Spinal cord (tissue), 10 donors: ENCODE results near the gene SHPK. TPM values are rescaled to one million over a fixed set of nuclear protein-coding genes. Genes with fewer than 3 reads are reported as not detected.

Experiments used
- DNase-seq, 6 donors: peaks; one replicate each; pipeline versions ENCODE4 v3.0.0 to v3.0.0-alpha.2; 2013 to 2015; ENCODE audit warnings: low spot score in 6 of 6, low read depth in 4 of 6
- H3K27ac ChIP-seq: one replicate; pipeline ENCODE4 v1.5.1; 2013; ENCODE audit warnings: low read depth, low read length, control low read depth
- H3K27me3 ChIP-seq: one replicate; pipeline ENCODE4 v1.6.1; 2013; ENCODE audit warnings: low read length; ENCODE audit not compliant: control insufficient read depth, insufficient read depth
- H3K36me3 ChIP-seq: one replicate; pipeline ENCODE4 v1.6.1; 2013; ENCODE audit warnings: low read length; ENCODE audit not compliant: control insufficient read depth, insufficient read depth
- H3K4me1 ChIP-seq: one replicate; pipeline ENCODE4 v1.6.1; 2013; ENCODE audit warnings: low read length; ENCODE audit not compliant: control insufficient read depth, insufficient read depth
- H3K4me3 ChIP-seq: one replicate; pipeline ENCODE4 v1.5.1; 2013; ENCODE audit warnings: low read depth, low read length, control low read depth
- H3K9me3 ChIP-seq: one replicate; pipeline ENCODE4 v1.6.1; 2013; ENCODE audit warnings: low read length; ENCODE audit not compliant: control insufficient read depth, insufficient read depth
- WGBS: methylation state at CpG from one replicate; pipeline ENCODE4 v1.1.5; 2013; ENCODE audit warnings: missing lambda C conversion rate; ENCODE audit not compliant: insufficient coverage; 5-methylcytosine and 5-hydroxymethylcytosine counted together
- polyA plus RNA-seq, 2 donors: library from polyadenylated mRNA; unstranded; fragments of 120-200 nt; gene quantifications; one replicate each; pipeline ENCODE4 v1.2.1, GENCODE V29; 2013; ENCODE audit not compliant: insufficient read length in 2 of 2
- total RNA-seq, 2 donors: library from RNA; depleted of rRNA in 1 of 2; stranded (reverse); fragments of 120-200 nt in 1 of 2; fragments of >200 nt in 1 of 2; gene quantifications; one replicate each; pipeline versions ENCODE4 v1.2.3 to v1.2.4, GENCODE V29; 2013 to 2014
- donor health status: healthy.

SHPK gene
- total and polyA plus RNA-seq, 4 donors = 9.6 to 16.2 (median 14.0) TPM

DNA sequence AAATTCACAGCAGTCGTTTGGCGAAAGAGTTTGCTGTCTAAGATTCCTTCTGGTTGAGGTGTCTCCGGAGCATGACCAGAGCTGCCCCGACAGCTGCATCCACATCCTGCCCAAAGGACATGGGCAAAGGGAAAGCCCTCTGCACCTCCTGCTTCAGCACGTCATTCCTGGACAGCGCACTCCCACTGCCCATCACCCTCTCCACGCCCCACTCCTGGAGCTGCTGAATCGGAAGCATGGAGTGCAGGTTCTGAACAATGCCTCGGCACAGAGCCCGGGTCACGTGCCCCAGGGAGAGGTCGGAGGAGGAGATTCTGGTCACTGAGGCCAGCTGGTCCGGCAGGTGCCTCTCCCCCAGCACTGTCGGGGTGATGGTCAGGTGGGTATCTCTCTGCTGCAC is 25.5 kb downstream of the SHPK start:
- Histone ChIP-seq H3K27me3 (no peaks in the 10 kb centered on the region), H3K36me3 (peaks cover 94% of the 10 kb centered on the region), H3K27ac (no peak overlapping the region), H3K4me1 (no peaks in the 10 kb centered on the region), H3K4me3 (no peak overlapping the region), H3K9me3 (no peaks in the 10 kb centered on the region)
- 92% methylated on average over 13 of the region's 14 CpGs for WGBS
- no peak for DNase-seq

- 91% methylated on average over 10 of the region's 10 CpGs for WGBS
- H3K9me3 ChIP-seq = no peaks in the 10 kb centered on the region
- no peak overlapping the region for H3K4me3 ChIP-seq
- H3K36me3 ChIP-seq = peaks cover 93% of the 10 kb centered on the region
- no peak for DNase-seq
- H3K27me3 ChIP-seq = no peaks in the 10 kb centered on the region
- H3K4me1 ChIP-seq = no peaks in the 10 kb centered on the region
- no peak overlapping the region for H3K27ac ChIP-seq
These were observed 26.4 kb downstream of the SHPK start for GRCh38 chr17:3609689-3610088.

GRCh38 chr17:3603870-3604259 is 32.2 kb downstream of the SHPK start:
- Histone ChIP-seq H3K36me3 (peaks cover 64% of the 10 kb centered on the region), H3K4me3 (no peak overlapping the region), H3K9me3 (no peaks in the 10 kb centered on the region), H3K27ac (no peak overlapping the region), H3K4me1 (no peaks in the 10 kb centered on the region), H3K27me3 (no peaks in the 10 kb centered on the region)
- WGBS = 100% methylated on average over 4 of the region's 4 CpGs
- DNase-seq = no peak

DNA sequence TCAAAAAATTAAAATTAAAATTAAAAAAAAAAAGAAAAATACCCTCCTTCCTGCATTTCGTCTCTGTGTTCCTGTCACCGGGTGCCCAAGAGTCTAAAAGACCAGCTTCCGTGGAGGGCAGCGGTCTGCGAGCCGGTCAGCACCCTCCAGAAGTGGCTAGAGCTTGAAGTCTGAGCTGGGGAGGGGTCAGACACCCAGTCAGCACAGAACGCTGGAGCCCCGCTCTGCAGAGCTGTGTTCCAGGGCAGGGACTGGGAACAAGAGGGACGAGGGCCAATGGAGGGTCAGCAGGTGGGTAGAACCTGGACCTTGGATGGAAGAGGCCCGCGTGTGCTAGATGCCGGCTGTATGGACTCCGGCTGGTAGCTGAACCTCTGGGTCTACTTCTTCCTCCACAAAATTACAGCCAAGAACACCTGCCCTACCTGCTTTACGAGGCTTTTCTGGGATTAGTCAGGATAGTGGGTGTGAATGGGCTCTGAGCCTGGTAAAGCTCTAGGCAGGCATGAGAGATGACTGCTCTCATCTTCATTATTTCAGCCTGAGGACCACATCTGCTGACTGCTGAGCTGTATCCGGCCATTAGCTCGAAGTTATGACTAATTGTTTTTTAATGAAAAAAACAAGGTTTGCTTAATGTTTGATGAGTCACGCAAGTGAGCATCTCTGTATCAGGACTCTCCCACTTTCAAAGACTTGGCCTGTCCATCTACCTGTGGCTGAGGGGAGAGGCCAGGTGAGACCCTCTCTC is 32.8 kb downstream of the SHPK start:
- Histone ChIP-seq H3K27me3 (no peaks in the 10 kb centered on the region), H3K9me3 (no peaks in the 10 kb centered on the region), H3K4me3 (no peak overlapping the region), H3K27ac (no peak overlapping the region), H3K4me1 (no peaks in the 10 kb centered on the region), H3K36me3 (peaks cover 58% of the 10 kb centered on the region)
- DNase-seq = no peak
- WGBS = 98% methylated on average over 6 of the region's 17 CpGs

DNA sequence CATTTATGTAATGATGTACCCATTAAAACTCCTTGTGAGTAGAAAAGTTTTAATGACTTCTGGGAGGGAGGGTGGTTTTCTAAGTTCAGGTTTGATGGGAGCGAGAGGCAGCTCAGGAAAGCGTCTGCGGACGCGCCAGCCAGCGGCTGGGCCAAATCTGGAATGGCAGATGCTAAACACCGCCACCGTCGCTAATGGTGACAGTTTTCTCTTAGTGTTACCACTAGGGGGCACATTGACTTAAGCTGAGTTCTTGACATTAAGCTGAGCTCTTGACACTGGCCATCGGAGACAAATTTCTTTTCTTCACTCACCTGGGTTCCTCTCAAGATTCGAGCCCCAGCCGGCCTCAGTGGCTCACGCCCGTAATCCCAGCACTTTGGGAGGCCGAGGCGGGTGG is 33.6 kb downstream of the SHPK start:
- H3K9me3 ChIP-seq = no peaks in the 10 kb centered on the region
- H3K4me3 ChIP-seq = no peak overlapping the region
- H3K27me3 ChIP-seq = no peaks in the 10 kb centered on the region
- peak in 1 of 6 donors; percentile 25 for DNase-seq
- no peak overlapping the region for H3K27ac ChIP-seq
- peaks cover 58% of the 10 kb centered on the region for H3K36me3 ChIP-seq
- 73% methylated on average over 10 of the region's 16 CpGs for WGBS
- H3K4me1 ChIP-seq = no peaks in the 10 kb centered on the region

GRCh38 chr17:3600529-3601205 is 35.4 kb downstream of the SHPK start:
- Histone ChIP-seq H3K27ac (no peak overlapping the region), H3K27me3 (no peaks in the 10 kb centered on the region), H3K4me3 (no peak overlapping the region), H3K9me3 (no peaks in the 10 kb centered on the region), H3K4me1 (peaks cover 8% of the 10 kb centered on the region), H3K36me3 (peaks cover 55% of the 10 kb centered on the region)
- WGBS = 89% methylated on average over 15 of the region's 15 CpGs
- no peak for DNase-seq

DNA sequence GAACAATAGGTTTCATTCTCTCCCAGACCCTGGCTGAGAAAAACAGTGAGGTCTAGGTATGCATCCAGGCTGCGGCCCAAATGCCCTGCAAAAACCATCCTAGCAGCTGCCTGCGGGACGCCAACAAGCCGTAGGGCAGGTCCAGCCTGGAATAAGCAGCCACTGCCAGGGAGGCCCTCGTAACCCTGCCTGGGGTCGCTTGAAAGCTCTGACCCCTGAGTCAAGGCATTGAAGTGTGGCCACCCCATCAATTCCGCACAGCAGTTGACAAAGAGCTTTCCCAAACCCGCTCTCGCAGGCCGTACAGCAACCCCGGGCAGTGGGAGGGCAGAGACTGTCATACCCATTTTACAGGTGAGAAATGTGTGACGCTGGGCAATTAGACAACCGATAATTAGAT is 38.0 kb downstream of the SHPK start:
- H3K36me3 ChIP-seq = peaks cover 37% of the 10 kb centered on the region
- H3K4me1 ChIP-seq = peaks cover 28% of the 10 kb centered on the region
- 71% methylated on average over 13 of the region's 13 CpGs for WGBS
- no peak overlapping the region for H3K4me3 ChIP-seq
- no peaks in the 10 kb centered on the region for H3K27me3 ChIP-seq
- no peak for DNase-seq
- no peaks in the 10 kb centered on the region for H3K9me3 ChIP-seq
- no peak overlapping the region for H3K27ac ChIP-seq

DNA sequence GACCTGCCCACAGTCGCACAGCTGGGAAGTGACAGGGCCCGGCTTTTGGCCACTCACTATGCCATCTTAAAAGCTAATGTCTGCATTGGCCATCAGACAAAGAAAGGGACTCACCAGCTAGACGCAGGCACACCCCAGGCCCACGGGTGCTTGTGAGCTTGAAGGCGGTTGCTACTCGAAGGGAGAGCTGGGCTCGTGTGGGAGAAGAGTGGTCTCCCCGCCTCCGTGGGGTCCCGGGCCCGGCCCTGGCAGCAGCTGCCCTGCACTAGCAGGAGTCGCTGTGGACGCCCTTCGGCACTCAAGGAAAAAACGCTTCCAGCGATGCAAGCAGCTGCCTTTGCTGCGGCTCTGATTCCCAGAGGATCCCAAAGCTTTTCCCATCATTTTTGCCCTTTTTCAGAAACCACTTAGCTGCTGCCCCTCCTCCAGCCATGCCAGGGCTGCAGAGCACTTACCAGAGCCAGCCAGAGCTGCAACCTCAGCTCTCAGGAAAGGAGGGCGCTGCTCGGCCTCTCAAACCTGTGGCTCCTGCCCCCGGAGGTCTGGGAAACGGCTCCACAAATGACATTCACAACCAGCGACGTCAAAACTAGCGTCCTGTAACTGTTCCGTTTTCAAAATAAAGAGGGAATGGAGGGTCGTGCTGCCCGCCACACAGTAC is 39.1 kb downstream of the SHPK start:
- H3K9me3 ChIP-seq = no peaks in the 10 kb centered on the region
- 81% methylated on average over 24 of the region's 27 CpGs for WGBS

DNA sequence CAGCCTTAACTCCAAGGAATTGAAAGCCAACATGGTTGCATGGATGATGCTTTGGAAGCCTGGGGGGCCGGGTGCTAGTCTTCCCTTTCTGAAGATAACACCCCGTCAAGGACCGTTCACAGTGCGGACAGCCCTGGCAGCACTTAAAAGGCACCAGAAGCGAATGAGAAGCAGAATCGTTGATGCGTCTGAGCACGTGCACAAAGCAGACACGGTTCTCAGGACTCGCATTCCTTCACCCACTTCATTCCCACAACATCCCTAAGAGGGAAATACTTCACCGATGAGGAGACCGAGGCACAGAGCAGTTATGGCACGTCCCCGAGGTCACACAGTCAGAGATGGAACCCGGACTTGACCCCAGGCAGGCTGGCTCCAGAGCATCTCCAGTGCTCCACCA is 41.1 kb downstream of the SHPK start:
- 88% methylated on average over 14 of the region's 15 CpGs for WGBS
- Histone ChIP-seq H3K36me3 (peaks cover 51% of the 10 kb centered on the region), H3K27me3 (no peaks in the 10 kb centered on the region), H3K27ac (no peak overlapping the region), H3K9me3 (no peaks in the 10 kb centered on the region), H3K4me3 (no peak overlapping the region), H3K4me1 (peaks cover 28% of the 10 kb centered on the region)
- no peak for DNase-seq

More for the DNA sequence above, 39.1 kb downstream of the SHPK start:
- Histone ChIP-seq H3K27ac (no peak overlapping the region), H3K4me3 (no peak overlapping the region), H3K27me3 (no peaks in the 10 kb centered on the region), H3K4me1 (peaks cover 28% of the 10 kb centered on the region), H3K36me3 (peaks cover 40% of the 10 kb centered on the region)
- DNase-seq = peak in 1 of 6 donors; percentile 5
